IPS-18c (cell line): ENCODE measurements around the gene MXRA5.
"Not testable (repeated sequence)": the region's sequence is repeated elsewhere in the genome, so short reads cannot be mapped to it uniquely, and the experiment has no call there.

Experiments used
- H3K4me3 ChIP-seq: 2 replicates; pipeline ENCODE4 v1.7.0; 2013; ENCODE audit warnings: low read depth, mild to moderate bottlenecking, low read length, moderate library complexity; ENCODE audit not compliant: insufficient read depth
- H3K9me3 ChIP-seq: one replicate; pipeline ENCODE4 v1.6.1; 2013; ENCODE audit warnings: mild to moderate bottlenecking, low read length, moderate library complexity; ENCODE audit not compliant: control insufficient read depth, insufficient read depth

The MXRA5 gene, protein sequence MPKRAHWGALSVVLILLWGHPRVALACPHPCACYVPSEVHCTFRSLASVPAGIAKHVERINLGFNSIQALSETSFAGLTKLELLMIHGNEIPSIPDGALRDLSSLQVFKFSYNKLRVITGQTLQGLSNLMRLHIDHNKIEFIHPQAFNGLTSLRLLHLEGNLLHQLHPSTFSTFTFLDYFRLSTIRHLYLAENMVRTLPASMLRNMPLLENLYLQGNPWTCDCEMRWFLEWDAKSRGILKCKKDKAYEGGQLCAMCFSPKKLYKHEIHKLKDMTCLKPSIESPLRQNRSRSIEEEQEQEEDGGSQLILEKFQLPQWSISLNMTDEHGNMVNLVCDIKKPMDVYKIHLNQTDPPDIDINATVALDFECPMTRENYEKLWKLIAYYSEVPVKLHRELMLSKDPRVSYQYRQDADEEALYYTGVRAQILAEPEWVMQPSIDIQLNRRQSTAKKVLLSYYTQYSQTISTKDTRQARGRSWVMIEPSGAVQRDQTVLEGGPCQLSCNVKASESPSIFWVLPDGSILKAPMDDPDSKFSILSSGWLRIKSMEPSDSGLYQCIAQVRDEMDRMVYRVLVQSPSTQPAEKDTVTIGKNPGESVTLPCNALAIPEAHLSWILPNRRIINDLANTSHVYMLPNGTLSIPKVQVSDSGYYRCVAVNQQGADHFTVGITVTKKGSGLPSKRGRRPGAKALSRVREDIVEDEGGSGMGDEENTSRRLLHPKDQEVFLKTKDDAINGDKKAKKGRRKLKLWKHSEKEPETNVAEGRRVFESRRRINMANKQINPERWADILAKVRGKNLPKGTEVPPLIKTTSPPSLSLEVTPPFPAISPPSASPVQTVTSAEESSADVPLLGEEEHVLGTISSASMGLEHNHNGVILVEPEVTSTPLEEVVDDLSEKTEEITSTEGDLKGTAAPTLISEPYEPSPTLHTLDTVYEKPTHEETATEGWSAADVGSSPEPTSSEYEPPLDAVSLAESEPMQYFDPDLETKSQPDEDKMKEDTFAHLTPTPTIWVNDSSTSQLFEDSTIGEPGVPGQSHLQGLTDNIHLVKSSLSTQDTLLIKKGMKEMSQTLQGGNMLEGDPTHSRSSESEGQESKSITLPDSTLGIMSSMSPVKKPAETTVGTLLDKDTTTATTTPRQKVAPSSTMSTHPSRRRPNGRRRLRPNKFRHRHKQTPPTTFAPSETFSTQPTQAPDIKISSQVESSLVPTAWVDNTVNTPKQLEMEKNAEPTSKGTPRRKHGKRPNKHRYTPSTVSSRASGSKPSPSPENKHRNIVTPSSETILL (N-terminal part only)

DNA sequence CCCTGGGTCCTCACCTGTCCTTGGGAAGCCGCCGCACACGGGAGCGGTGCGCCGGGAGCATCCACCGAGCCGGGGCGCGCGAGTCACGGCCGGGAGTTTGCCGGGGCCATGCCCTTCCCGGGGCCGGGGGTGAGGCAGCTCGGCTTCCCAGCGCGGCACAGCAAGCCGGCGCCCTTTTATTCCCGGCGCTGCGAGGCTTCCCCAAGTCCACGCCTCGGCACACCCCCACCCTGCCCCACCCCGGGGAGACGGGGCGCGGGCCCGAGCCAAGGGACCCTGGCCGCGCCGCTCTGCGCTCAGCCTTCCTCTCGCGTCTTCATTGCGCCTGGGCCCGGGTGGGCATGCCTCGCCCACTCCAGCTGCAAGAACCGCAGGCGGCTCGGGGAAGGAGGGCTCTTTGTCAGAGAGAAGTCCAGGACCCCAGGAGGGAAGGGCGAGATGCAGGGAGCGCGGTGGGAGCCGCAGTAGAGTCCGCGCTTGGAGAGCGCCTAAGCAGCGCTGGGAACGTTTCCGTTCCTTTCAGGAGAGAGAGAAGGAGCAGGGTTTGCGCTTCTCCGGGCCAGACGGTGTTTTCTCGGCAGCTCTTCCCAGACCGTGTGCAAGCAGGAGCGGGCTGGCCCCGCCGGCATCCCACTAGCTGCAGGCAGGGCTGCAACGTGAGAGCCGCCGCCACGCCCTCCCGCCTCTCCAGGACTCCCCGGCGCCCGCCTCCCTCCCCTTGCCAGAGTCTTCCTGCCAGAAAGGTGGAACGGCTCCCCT lies at the start of gene MXRA5:
TSS of gene MXRA5 (minus strand) at position 152 of the 759 bp plus-strand sequence. CDS start 2,819 bp downstream, outside the sequence.
- Histone ChIP-seq H3K4me3 (peak within 1 kb of the TSS; percentile 58), H3K9me3 (peaks cover 3% of the 10 kb centered on the region)

DNA sequence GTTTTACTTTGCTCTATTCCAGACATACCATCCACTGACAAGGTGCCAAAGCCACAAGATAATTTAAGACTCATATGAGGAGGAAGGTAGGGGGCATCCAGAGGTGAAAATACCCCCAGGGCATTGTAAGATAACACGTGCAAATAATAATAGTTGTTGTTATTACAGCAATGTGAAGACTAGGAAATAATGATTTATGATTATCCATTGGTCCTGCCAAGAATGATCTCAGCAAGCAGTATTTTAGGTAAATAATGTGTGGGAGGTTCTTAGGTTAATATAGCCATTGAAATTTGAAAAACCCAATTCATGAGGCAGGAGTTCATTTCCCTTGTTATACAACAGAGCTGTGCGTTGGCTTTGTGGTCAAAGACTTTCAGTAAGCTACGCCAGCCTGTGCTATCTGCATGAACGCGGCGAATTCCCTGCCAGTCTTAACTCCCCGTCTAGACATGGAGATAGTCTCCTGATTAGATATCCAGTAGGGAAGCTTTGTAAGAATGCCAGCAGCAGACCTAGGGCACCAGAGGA lies 47.2 kb upstream of the MXRA5 start:
- H3K9me3 ChIP-seq = peaks cover 8% of the 10 kb centered on the region

GRCh38 chrX:3393178-3393577 lies 46.7 kb upstream of the MXRA5 start:
- peaks cover 8% of the 10 kb centered on the region for H3K9me3 ChIP-seq
- no peak overlapping the region for H3K4me3 ChIP-seq

More for the DNA sequence above, 47.2 kb upstream of the MXRA5 start:
- no peak overlapping the region for H3K4me3 ChIP-seq

GRCh38 chrX:3388457-3388856 lies 42.0 kb upstream of the MXRA5 start:
- H3K4me3 ChIP-seq = no peak overlapping the region
- H3K9me3 ChIP-seq = peaks cover 7% of the 10 kb centered on the region

DNA sequence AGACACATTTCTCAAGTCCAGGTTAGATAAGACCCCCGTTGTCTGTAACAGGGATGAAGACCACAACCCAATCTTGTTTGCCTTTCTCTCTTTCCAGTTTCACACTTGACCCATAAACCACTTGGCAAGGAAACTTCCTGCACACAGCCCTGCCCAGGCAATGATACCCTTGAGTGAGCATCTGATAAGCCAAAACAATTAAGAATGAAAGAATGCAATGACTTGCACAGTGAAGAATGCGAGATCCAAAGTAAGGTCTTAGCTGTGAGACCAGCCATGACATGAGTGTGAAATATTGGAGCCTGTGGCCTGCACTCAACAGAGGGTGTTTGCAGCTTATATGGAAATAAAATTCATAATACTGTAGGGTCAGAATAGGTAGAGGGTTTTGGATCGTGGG lies 37.9 kb upstream of the MXRA5 start:
- Histone ChIP-seq H3K9me3 (peaks cover 5% of the 10 kb centered on the region), H3K4me3 (no peak overlapping the region)

- Histone ChIP-seq H3K9me3 (peaks cover 9% of the 10 kb centered on the region), H3K4me3 (no peak overlapping the region)
Observed at GRCh38 chrX:3380603-3381002, 34.2 kb upstream of the MXRA5 start.

GRCh38 chrX:3379111-3379510 lies 32.7 kb upstream of the MXRA5 start:
- H3K4me3 ChIP-seq = no peak overlapping the region
- H3K9me3 ChIP-seq = peaks cover 8% of the 10 kb centered on the region

DNA sequence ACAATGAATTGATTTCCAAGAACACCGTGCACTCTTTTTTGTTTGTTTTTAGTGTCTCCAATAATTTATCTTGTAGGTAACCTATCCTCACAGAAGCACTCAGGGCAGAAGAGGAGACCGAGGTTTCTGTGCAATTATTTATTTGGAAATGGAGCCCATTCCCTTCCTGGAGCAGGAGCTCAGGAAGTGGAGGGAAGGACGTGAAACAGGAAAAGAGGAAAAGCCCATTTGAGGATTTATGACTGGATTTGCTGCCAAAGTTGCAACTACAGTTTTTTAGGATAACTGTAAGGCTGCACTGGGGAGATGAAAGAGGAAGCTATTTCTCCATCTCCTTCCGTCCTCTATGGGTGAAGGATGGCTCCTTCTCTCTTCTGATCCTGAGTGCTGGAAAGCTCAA lies 31.7 kb upstream of the MXRA5 start:
- Histone ChIP-seq H3K9me3 (peaks cover 6% of the 10 kb centered on the region), H3K4me3 (no peak overlapping the region)

GRCh38 chrX:3377560-3377959 lies 31.1 kb upstream of the MXRA5 start:
- Histone ChIP-seq H3K4me3 (no peak overlapping the region), H3K9me3 (peaks cover 6% of the 10 kb centered on the region)

DNA sequence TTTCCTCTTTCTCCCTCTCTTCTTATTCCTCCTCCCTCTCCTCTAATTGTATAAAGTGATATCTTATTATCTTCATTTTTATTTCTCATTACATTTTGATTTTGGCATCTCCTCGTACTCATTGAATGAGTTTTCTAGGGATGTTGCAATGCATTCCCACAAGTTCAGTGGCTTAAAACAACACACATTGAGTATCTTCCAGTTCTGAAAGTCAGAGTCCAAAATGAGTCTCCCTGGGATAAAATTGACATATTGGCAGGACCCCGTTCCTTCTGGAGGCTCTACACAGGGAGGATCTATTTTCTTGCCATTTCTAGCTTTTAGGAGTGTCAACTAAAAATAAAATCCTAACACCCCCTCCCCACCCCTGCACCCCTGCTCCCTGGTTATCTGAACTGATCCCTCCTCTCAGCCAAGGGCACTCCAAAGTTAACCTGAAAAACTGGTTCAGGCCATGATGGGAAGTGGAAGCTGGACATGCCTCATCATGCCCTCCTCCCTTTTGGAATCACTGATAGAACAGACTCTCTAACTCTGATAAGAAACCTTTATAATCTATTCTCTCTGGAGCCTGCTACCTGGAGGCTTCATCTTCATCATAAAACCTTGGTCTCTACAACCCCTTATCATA lies 29.5 kb upstream of the MXRA5 start:
- not testable (repeated sequence) for H3K4me3 ChIP-seq, H3K9me3 ChIP-seq

GRCh38 chrX:3374108-3374800 lies 27.8 kb upstream of the MXRA5 start:
- peaks cover 6% of the 10 kb centered on the region for H3K9me3 ChIP-seq

DNA sequence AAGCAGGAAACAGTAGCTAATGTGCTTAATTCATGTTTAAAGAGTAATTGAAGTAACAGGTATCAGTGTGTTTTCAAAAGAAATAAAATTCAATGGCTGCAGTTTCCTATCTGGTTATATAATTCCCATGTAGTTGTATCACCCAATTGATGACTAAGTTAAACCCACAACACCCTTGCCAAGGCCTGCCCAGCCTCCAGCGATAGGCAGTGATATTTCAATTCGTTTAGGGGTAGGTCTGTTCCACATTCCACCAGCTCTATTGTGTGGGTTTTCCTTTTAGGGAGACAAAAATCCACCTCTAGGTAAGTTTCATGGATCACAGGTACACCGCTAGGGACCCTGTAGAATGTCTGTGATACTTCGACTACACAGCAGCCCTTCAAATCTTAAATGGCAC lies 24.7 kb upstream of the MXRA5 start:
- H3K4me3 ChIP-seq = no peak overlapping the region
- peaks cover 6% of the 10 kb centered on the region for H3K9me3 ChIP-seq

More at GRCh38 chrX:3374108-3374800, 27.8 kb upstream of the MXRA5 start:
- H3K4me3 ChIP-seq = no peak overlapping the region

GRCh38 chrX:3370656-3371055 lies 24.2 kb upstream of the MXRA5 start:
- no peak overlapping the region for H3K4me3 ChIP-seq
- peaks cover 6% of the 10 kb centered on the region for H3K9me3 ChIP-seq

DNA sequence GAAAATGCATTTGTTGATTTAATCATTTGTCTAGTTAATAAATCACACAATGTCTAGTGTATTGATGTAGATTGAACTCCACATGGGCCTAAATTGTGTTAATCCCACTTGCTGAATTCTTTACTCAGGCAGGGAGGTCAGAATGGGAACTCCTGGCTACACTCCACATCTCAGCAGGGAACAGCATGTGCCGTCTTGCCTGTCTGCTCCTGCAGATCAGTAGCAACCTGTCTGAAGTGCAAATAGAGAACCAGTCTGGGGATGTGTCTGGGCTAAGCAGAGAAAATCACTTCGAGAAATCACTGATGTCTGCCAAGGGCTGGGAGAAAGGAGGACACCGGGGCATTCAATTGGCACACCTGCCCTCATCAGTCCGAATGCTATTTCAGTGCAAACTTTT lies 16.5 kb upstream of the MXRA5 start:
- H3K9me3 ChIP-seq = peaks cover 8% of the 10 kb centered on the region
- no peak overlapping the region for H3K4me3 ChIP-seq

DNA sequence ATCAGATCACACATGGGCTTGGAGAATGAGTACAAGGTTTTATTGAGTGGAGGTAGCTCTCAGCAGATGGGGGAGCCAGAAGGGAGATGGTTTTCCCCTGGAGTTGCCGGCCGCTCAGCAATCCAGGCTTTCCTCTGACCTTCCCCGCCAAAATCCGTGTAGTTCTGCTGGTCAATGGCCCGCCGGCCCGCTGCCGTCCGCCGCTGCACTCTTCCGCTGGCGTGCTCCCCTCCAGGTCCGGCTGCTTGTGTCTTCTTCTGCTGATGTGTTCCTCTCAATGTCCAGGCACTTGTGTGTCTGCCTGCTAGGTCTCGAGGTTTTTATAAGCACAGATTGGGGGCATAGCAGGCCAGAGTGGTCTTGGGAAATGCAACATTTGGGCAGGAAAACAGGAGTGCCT lies 14.4 kb upstream of the MXRA5 start:
- H3K9me3 ChIP-seq = peaks cover 10% of the 10 kb centered on the region
- no peak overlapping the region for H3K4me3 ChIP-seq
